ENCODE measurements around the gene SOX1. TPM values are rescaled to one million over a fixed set of nuclear protein-coding genes. Genes with fewer than 3 reads are reported as not detected.

SOX1 gene
- total and polyA plus RNA-seq, 2 of the 13 experiments (the other 11 are each of a cell fraction or from before 2014, with no cell fraction given), result not detected

GRCh38 chr13:112115403-112116091 is 48.6 kb downstream of the SOX1 start:
- ATAC-seq (no peak), FAIRE-seq (no peak), DNase-seq (ENCODE audit: low spot score) (no peak)
- Histone ChIP-seq H4K20me1 (ENCODE audit: insufficient read depth, low read length) (no peaks in the 10 kb centered on the region), H3K4me3 (replicated peaks in 1 of 3; ENCODE audit: insufficient read depth in 1 of 3, low read depth in 2 of 3, low read length in 3 of 3) (no peak overlapping the region), H2AFZ (ENCODE audit: low read length) (no peak overlapping the region), H3K9ac (ENCODE audit: insufficient read depth, low read depth, low read length) (no peak overlapping the region), H3K36me3 (replicated peaks in 1 of 2; ENCODE audit: control insufficient read depth in 1 of 2, insufficient read depth in 2 of 2, low read length in 2 of 2) (no peaks in the 10 kb centered on the region), H3K9me3 (ENCODE audit: low read length) (no peaks in the 10 kb centered on the region), H3K27me3 (ENCODE audit: control insufficient read depth in 1 of 2, insufficient read depth in 2 of 2, low read length in 2 of 2) (peaks cover 7 to 88% of the 10 kb centered on the region in 2 experiments; a peak in 4 of 5 replicates), H3K27ac (ENCODE audit: extremely low read length, insufficient read depth, low read length) (no peak overlapping the region), H3K4me2 (ENCODE audit: low read depth, low read length) (no peak overlapping the region), H3K4me1 (ENCODE audit: insufficient read depth, low read length) (no peaks in the 10 kb centered on the region), H3K79me2 (ENCODE audit: insufficient read depth, low read length) (no peaks in the 10 kb centered on the region)
- ChIA-PET POLR2A (no interaction called here), CTCF (ENCODE audit: low intra/inter-chr PET ratio, low total read pairs) (no interaction called here)
- no TSS peak for BruUV-seq (replicated peaks)
- intact Hi-C loops (cut with micrococcal nuclease; ENCODE audit: unreplicated experiment) (no loop called here), in situ Hi-C loops (cut with HindIII; ENCODE audit: extremely low pct_ligation_motif_present, low pct_unique_long_range_greater_than_20kb) (no loop called here)
- TF ChIP-seq AKAP8 (CRISPR knock-in tag; IDR thresholded peaks at IDR 0.05) (no peak), ZNF549 (CRISPR knock-in tag; IDR thresholded peaks at IDR 0.05) (no peak), MAFK (conservative IDR thresholded peaks at IDR 0.05 in 1 of 2, IDR thresholded peaks at IDR 0.05 in 1 of 2; ENCODE audit: low read length in 2 of 2) (peak; percentile 81 to 86), MAFF (IDR thresholded peaks at IDR 0.05; ENCODE audit: low read depth, low read length) (peak; percentile 85), ZNF772 (CRISPR knock-in tag; IDR thresholded peaks at IDR 0.05) (no peak), EED (CRISPR knock-in tag; IDR thresholded peaks at IDR 0.05) (no peak), CERS6 (CRISPR knock-in tag; IDR thresholded peaks at IDR 0.05) (no peak)
- WGBS (ENCODE audit: low lambda C conversion rate), result 16% methylated on average over 8 of the region's 20 CpGs
